CD4-positive, CD25-positive, alpha-beta regulatory T cell (primary cell): ENCODE data around the gene MAP2K6. TPM values are rescaled to one million over a fixed set of nuclear protein-coding genes. Genes with fewer than 3 reads are reported as not detected.

Experiments
- ATAC-seq, 2 donors: fragments of 150-1000 bp; cut with Tn5 transposase; one replicate each; pipeline ENCODE4 v1.10.0; 2021; ENCODE audit warnings: low read depth in 2 of 2, moderate number of reproducible peaks in 2 of 2, moderate library complexity in 1 of 2
- DNase-seq, 3 donors: peaks; one replicate each; pipeline versions ENCODE4 v3.0.0 to v3.0.0-alpha.2; 2012 to 2022; ENCODE audit warnings: mixed read lengths in 1 of 3
- H3K27ac ChIP-seq: one replicate; pipeline ENCODE4 v1.7.0; 2013; ENCODE audit warnings: mild to moderate bottlenecking, low read length; ENCODE audit not compliant: insufficient read depth, poor library complexity, severe bottlenecking
- H3K27me3 ChIP-seq: one replicate; pipeline ENCODE4 v1.7.0; 2013; ENCODE audit warnings: low read length; ENCODE audit not compliant: control insufficient read depth, insufficient read depth
- H3K36me3 ChIP-seq: one replicate; pipeline ENCODE4 v1.7.0; 2013; ENCODE audit warnings: mild to moderate bottlenecking, low read length, moderate library complexity; ENCODE audit not compliant: control insufficient read depth, insufficient read depth
- H3K4me1 ChIP-seq: 2 replicates; pipeline ENCODE4 v1.7.0; 2013; ENCODE audit warnings: mild to moderate bottlenecking, low read length; ENCODE audit not compliant: insufficient read depth, control insufficient read depth, poor library complexity, severe bottlenecking
- H3K4me3 ChIP-seq: one replicate; pipeline ENCODE4 v1.7.0; 2013; ENCODE audit warnings: low read depth, mild to moderate bottlenecking, low read length, moderate library complexity
- H3K9me3 ChIP-seq, 2 experiments: 1 replicate in 1 of 2; 2 replicates in 1 of 2; pipeline ENCODE4 v1.7.0; 2013; ENCODE audit warnings: low read length in 2 of 2, mild to moderate bottlenecking in 1 of 2, moderate library complexity in 1 of 2; ENCODE audit not compliant: control insufficient read depth in 2 of 2
- H3K27ac Mint-ChIP-seq, 3 donors: one replicate each; pipeline ENCODE4 v1.8.0; 2020 to 2022; ENCODE audit warnings: mild to moderate bottlenecking in 3 of 3, mixed read lengths in 3 of 3, moderate library complexity in 2 of 3
- H3K27me3 Mint-ChIP-seq: one replicate; pipeline ENCODE4 v1.8.0; 2022; ENCODE audit warnings: mild to moderate bottlenecking, mixed read lengths
- H3K36me3 Mint-ChIP-seq: one replicate; pipeline ENCODE4 v1.8.0; 2020; ENCODE audit warnings: mixed read lengths
- H3K4me1 Mint-ChIP-seq, 4 donors: one replicate each; pipeline ENCODE4 v1.8.0; 2020 to 2022; ENCODE audit warnings: mixed read lengths in 4 of 4, mild to moderate bottlenecking in 1 of 4
- H3K4me3 Mint-ChIP-seq, 4 donors: one replicate each; pipeline ENCODE4 v1.8.0; 2020 to 2022; ENCODE audit warnings: mild to moderate bottlenecking in 4 of 4, mixed read lengths in 4 of 4, moderate library complexity in 3 of 4
- H3K9me3 Mint-ChIP-seq, 7 donors: one replicate each; pipeline ENCODE4 v1.8.0; 2020 to 2022; ENCODE audit warnings: mixed read lengths in 7 of 7, mild to moderate bottlenecking in 3 of 7, moderate library complexity in 2 of 7
- polyA plus RNA-seq, 4 donors: library from polyadenylated mRNA; unstranded; fragments of 300-500 nt; fragmentation: Illumina TruSeq; gene quantifications; one replicate each; pipeline ENCODE4 v1.2.3, GENCODE V29; 2021
- total RNA-seq: library from RNA; stranded (reverse); gene quantifications from one replicate; pipeline ENCODE4 v1.2.3, GENCODE V29; 2022

MAP2K6 gene
- total and polyA plus RNA-seq, 5 donors from 2014 or later: 10.3 to 17.3 (median 14.0) TPM

GRCh38 chr17:69500911-69501429, 86.5 kb downstream of the MAP2K6 start:
- H3K27me3 Mint-ChIP-seq: no peaks in the 10 kb centered on the region
- no peaks in the 10 kb centered on the region for H3K4me1 ChIP-seq
- no peaks in the 10 kb centered on the region for H3K9me3 Mint-ChIP-seq
- H3K27ac ChIP-seq: no peak overlapping the region
- H3K27me3 ChIP-seq: no peaks in the 10 kb centered on the region
- H3K4me3 ChIP-seq: no peak overlapping the region
- peaks cover 5 to 31% (median 21%) of the 10 kb centered on the region in 4 donors for H3K4me1 Mint-ChIP-seq
- H3K36me3 ChIP-seq: peaks cover 2% of the 10 kb centered on the region
- no peak overlapping the region for H3K4me3 Mint-ChIP-seq
- H3K9me3 ChIP-seq: no peaks in the 10 kb centered on the region
- DNase-seq (no peak), ATAC-seq (no peak)
- no peak overlapping the region for H3K27ac Mint-ChIP-seq
- H3K36me3 Mint-ChIP-seq: peaks cover 7% of the 10 kb centered on the region

DNA sequence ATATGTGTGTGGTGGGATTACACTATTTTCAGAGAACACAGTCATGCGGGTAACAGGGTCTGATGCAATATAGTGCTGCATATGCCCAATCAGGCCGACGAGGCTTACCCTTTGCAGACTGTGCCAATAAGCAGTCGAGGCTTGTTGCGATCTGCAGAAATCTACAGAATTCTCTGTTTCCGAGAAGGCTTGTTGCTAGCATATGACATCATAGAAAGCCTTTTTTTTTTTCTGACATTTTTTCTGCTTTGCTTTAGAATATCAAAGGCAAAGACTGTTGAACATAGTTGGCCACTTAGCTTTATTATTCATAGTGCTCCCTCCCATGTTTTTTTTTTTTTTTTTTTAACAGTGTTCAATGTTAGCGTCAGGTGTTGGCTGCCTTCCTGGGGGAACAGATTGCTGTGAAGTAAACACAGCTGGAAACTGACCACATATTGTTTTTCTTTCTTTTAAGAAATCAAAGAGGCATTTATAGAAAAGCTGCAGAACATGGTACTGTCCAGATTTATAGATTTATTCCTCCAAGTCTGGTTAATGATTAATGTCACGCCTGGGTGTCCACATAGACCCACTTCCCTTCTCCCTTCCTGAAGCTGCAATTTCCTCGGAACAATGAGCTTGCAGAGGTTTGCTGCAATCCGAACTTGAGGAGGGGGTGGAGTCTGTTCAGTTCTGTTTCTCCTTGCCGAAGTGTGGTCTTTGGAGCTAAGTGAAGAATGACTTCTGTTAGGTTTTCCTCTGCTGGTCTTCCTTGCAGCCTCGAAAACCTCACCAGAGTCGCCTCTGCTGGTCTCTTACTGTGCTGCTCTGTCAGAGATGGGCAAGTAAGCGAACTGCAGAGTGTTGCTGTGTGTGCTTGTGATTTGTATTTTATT, 87.3 kb downstream of the MAP2K6 start:
- no peaks in the 10 kb centered on the region for H3K9me3 Mint-ChIP-seq
- peak overlapping the region in 1 of 3 donors; percentile 17 for H3K27ac Mint-ChIP-seq
- ATAC-seq (no peak), DNase-seq (no peak)
- H3K36me3 Mint-ChIP-seq: peaks cover 11% of the 10 kb centered on the region
- Histone ChIP-seq H3K9me3 (no peaks in the 10 kb centered on the region), H3K36me3 (peaks cover 7% of the 10 kb centered on the region), H3K4me3 (no peak overlapping the region), H3K27me3 (no peaks in the 10 kb centered on the region), H3K27ac (no peak overlapping the region), H3K4me1 (no peaks in the 10 kb centered on the region)
- peaks cover 5 to 28% (median 19%) of the 10 kb centered on the region in 4 donors for H3K4me1 Mint-ChIP-seq
- H3K27me3 Mint-ChIP-seq: no peaks in the 10 kb centered on the region
- H3K4me3 Mint-ChIP-seq: no peak overlapping the region

DNA sequence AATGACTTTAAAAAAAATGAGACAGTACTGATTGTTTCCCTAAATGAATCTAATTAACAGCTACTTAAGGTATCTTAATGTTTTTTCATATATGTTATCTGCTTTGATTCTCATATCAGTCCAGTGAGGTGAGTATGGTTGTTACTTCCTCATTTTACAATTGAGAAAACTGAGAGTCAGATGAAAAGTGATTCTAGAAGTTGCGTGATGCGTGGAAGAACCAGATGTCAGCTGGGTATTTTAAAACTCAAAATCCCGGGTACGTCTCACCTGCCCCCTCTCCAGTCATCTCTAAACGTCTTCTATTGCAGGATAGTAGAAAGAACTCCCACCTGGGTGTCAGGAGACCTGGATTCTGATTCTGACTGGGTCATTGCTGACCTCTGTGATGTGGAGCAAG, 89.2 kb downstream of the MAP2K6 start:
- Mint-ChIP-seq H3K9me3 (peaks cover 0 to under 1% (median 0%) of the 10 kb centered on the region in 7 donors), H3K4me1 (peaks cover 5 to 27% (median 14%) of the 10 kb centered on the region in 4 donors), H3K27ac (peak overlapping the region in 1 of 3 donors; percentile 58), H3K36me3 (peaks cover 23% of the 10 kb centered on the region), H3K4me3 (no peak overlapping the region), H3K27me3 (no peaks in the 10 kb centered on the region)
- H3K36me3 ChIP-seq: peaks cover 7% of the 10 kb centered on the region
- no peak for DNase-seq
- H3K4me3 ChIP-seq: no peak overlapping the region
- ATAC-seq: no peak
- H3K27ac ChIP-seq: no peak overlapping the region
- H3K9me3 ChIP-seq: no peaks in the 10 kb centered on the region
- no peaks in the 10 kb centered on the region for H3K27me3 ChIP-seq
- H3K4me1 ChIP-seq: no peaks in the 10 kb centered on the region

GRCh38 chr17:69505740-69506139, 91.2 kb downstream of the MAP2K6 start:
- no peak overlapping the region for H3K27ac ChIP-seq
- H3K36me3 ChIP-seq: peaks cover 7% of the 10 kb centered on the region
- peaks cover 39% of the 10 kb centered on the region for H3K36me3 Mint-ChIP-seq
- DNase-seq (no peak), ATAC-seq (no peak)
- no peaks in the 10 kb centered on the region for H3K27me3 ChIP-seq
- peaks cover 0 to 25% (median 11%) of the 10 kb centered on the region in 4 donors for H3K4me1 Mint-ChIP-seq
- H3K9me3 ChIP-seq: no peaks in the 10 kb centered on the region
- no peak overlapping the region for H3K4me3 ChIP-seq
- H3K9me3 Mint-ChIP-seq: peaks cover 0 to 4% (median 0%) of the 10 kb centered on the region in 7 donors
- no peaks in the 10 kb centered on the region for H3K4me1 ChIP-seq
- H3K4me3 Mint-ChIP-seq: no peak overlapping the region
- H3K27ac Mint-ChIP-seq: no peak overlapping the region
- no peaks in the 10 kb centered on the region for H3K27me3 Mint-ChIP-seq

DNA sequence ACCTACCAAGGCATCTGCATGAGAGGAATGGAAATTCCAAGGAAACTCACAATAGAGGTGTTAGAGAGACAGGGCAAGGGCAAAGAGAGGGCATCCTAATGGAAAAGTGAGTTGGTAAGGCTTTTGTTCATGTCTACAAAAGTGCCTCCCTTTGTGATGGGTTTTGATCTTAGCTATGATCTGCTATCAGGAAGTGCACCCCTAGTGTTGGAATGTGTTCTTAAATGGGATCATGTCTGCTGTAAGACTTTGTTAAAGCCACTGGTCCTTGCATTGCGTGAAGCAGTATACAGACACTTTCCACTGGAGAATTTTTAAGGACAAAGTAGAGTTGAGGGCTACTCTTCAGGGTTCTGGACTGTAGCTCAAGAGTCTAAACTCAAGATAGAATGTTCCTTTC, 92.0 kb downstream of the MAP2K6 start:
- peaks cover 40% of the 10 kb centered on the region for H3K36me3 Mint-ChIP-seq
- DNase-seq: peak in 1 of 3 donors; percentile 11
- H3K4me1 Mint-ChIP-seq: peaks cover 0 to 18% (median 8%) of the 10 kb centered on the region in 4 donors

DNA sequence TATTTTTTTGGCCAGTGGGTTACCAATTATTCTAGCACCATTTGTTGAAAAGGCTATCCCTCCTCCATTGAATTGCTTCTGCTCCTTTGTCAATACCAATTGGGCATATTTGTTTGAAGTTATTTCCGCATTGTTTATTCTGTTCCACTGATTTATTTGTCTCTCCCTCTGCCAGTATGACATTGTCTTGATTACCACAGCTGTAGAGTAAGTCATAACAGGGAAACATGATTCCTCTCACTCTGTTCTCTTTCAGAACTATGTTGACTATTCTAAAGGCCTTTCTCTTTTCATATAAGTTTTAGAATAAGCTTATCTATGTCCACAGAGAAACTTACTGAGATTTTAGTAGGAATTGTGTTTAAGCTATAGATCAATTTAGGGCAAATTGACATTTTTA, 94.3 kb downstream of the MAP2K6 start:
- H3K27ac ChIP-seq: no peak overlapping the region
- no peaks in the 10 kb centered on the region for H3K9me3 ChIP-seq
- H3K9me3 Mint-ChIP-seq: peaks cover 0 to 4% (median 0%) of the 10 kb centered on the region in 7 donors
- peaks cover 43% of the 10 kb centered on the region for H3K36me3 Mint-ChIP-seq
- DNase-seq (no peak), ATAC-seq (no peak)
- H3K27ac Mint-ChIP-seq: no peak overlapping the region
- no peak overlapping the region for H3K4me3 ChIP-seq
- no peak overlapping the region for H3K4me3 Mint-ChIP-seq
- H3K27me3 ChIP-seq: no peaks in the 10 kb centered on the region
- peaks cover 7% of the 10 kb centered on the region for H3K36me3 ChIP-seq
- H3K4me1 Mint-ChIP-seq: peaks cover 0 to 7% (median under 1%) of the 10 kb centered on the region in 4 donors
- no peaks in the 10 kb centered on the region for H3K27me3 Mint-ChIP-seq
- H3K4me1 ChIP-seq: no peaks in the 10 kb centered on the region

More for the DNA sequence above, 92.0 kb downstream of the MAP2K6 start:
- Mint-ChIP-seq H3K9me3 (peaks cover 0 to 4% (median 0%) of the 10 kb centered on the region in 7 donors), H3K27ac (no peak overlapping the region), H3K27me3 (no peaks in the 10 kb centered on the region), H3K4me3 (no peak overlapping the region)
- Histone ChIP-seq H3K36me3 (peaks cover 7% of the 10 kb centered on the region), H3K9me3 (no peaks in the 10 kb centered on the region), H3K4me3 (no peak overlapping the region), H3K4me1 (no peaks in the 10 kb centered on the region), H3K27me3 (no peaks in the 10 kb centered on the region), H3K27ac (no peak overlapping the region)
- no peak for ATAC-seq

- H3K4me1 ChIP-seq: no peaks in the 10 kb centered on the region
- Mint-ChIP-seq H3K4me3 (peak overlapping the region in 1 of 4 donors; percentile 15), H3K4me1 (peaks cover 0 to 5% (median 2%) of the 10 kb centered on the region in 4 donors), H3K36me3 (peaks cover 41% of the 10 kb centered on the region), H3K9me3 (peaks cover 0 to 4% (median 0%) of the 10 kb centered on the region in 7 donors), H3K27ac (no peak overlapping the region), H3K27me3 (no peaks in the 10 kb centered on the region)
- H3K9me3 ChIP-seq: no peaks in the 10 kb centered on the region
- H3K4me3 ChIP-seq: no peak overlapping the region
- ATAC-seq (no peak), DNase-seq (no peak)
- no peak overlapping the region for H3K27ac ChIP-seq
- H3K36me3 ChIP-seq: peaks cover 4% of the 10 kb centered on the region
- H3K27me3 ChIP-seq: no peaks in the 10 kb centered on the region
Measured at GRCh38 chr17:69511250-69511649, 96.8 kb downstream of the MAP2K6 start.
